SH-SY5Y (cell line): ENCODE measurements around the gene ATP8B4.

Source experiments
- GATA2 ChIP-seq: IDR thresholded peaks from 2 replicates; pipeline ENCODE4 v1.6.1; 2011; ENCODE audit warnings: mild to moderate bottlenecking, low read depth, low read length
- GATA3 ChIP-seq: IDR thresholded peaks from 2 replicates; pipeline ENCODE4 v1.6.1; 2011; ENCODE audit warnings: low read depth, mild to moderate bottlenecking, low read length, moderate library complexity

- TF ChIP-seq GATA3 (no peak), GATA2 (no peak)
Observed at GRCh38 chr15:49901996-49902684, 216.9 kb downstream of the ATP8B4 start.
